ENCODE data around the gene CDKAL1.

- no peak for TF ChIP-seq BACH2 (CRISPR knock-in tag; IDR thresholded peaks at IDR 0.05; ENCODE audit: borderline replicate concordance)
- no peak for TF ChIP-seq CSDC2 (CRISPR knock-in tag; IDR thresholded peaks at IDR 0.05)
- TF ChIP-seq CREB5 (CRISPR knock-in tag; IDR thresholded peaks at IDR 0.05; ENCODE audit: low read depth): no peak
- TF ChIP-seq ZNF565 (CRISPR knock-in tag; conservative IDR thresholded peaks at IDR 0.05; ENCODE audit: low read depth): no peak
- no peak for TF ChIP-seq TCF4 (CRISPR knock-in tag; IDR thresholded peaks at IDR 0.05; ENCODE audit: borderline replicate concordance)
- no peak for TF ChIP-seq ZFP30 (CRISPR knock-in tag; IDR thresholded peaks at IDR 0.05)
- TF ChIP-seq ZFP3 (CRISPR knock-in tag; IDR thresholded peaks at IDR 0.05): no peak
- no peak for TF ChIP-seq CSRNP3 (CRISPR knock-in tag; IDR thresholded peaks at IDR 0.05)
- TF ChIP-seq PPARA (CRISPR knock-in tag; IDR thresholded peaks at IDR 0.05; ENCODE audit: borderline replicate concordance): no peak
- no peak for TF ChIP-seq PATZ1 (CRISPR knock-in tag; IDR thresholded peaks at IDR 0.05; ENCODE audit: borderline replicate concordance)
- no peak for TF ChIP-seq ZC3H10 (CRISPR knock-in tag; IDR thresholded peaks at IDR 0.05)
- no peak for TF ChIP-seq RARB (CRISPR knock-in tag; IDR thresholded peaks at IDR 0.05)
- TF ChIP-seq ARNTL (CRISPR knock-in tag; IDR thresholded peaks at IDR 0.05; ENCODE audit: borderline replicate concordance, low read depth): no peak
These were observed 736.5 kb downstream of the CDKAL1 start for GRCh38 chr6:21270636-21271201.

Data from SK-N-SH treated with all-trans-retinoic acid at 6 μM for 48 hours (cell line).